ENCODE measurements around the gene DDX19B. TPM values are rescaled to one million over a fixed set of nuclear protein-coding genes. Genes with fewer than 3 reads are reported as not detected.
A peak's percentile ranks its signal among the peaks of the same experiment; 100 is the strongest.
"Not testable (repeated sequence)": the region's sequence is repeated elsewhere in the genome, so short reads cannot be mapped to it uniquely, and the experiment has no call there.

The DDX19B gene
- polyA plus RNA-seq (2011; rRNA removed): 50.6 and 59.4 TPM in 2 replicates
- polyA plus RNA-seq (2012; cell fraction: cytosol; rRNA removed): 33.9 and 35.1 TPM in 2 replicates
- 31.7 and 32.3 TPM in 2 replicates for polyA plus RNA-seq (2012; cell fraction: nucleus; rRNA removed)
- polyA plus RNA-seq (2017; fragmentation: RNase III; extraction: RNeasy Plus Mini Kit Qiagen cat#74134 plus additional on column Dnase treatment): 26.9 to 27.2 TPM (median 27.0 TPM) in 3 replicates
- 20.0 and 22.3 TPM in 2 replicates for polyA minus RNA-seq (2011; rRNA and poly(A)+ RNA removed)

DNA sequence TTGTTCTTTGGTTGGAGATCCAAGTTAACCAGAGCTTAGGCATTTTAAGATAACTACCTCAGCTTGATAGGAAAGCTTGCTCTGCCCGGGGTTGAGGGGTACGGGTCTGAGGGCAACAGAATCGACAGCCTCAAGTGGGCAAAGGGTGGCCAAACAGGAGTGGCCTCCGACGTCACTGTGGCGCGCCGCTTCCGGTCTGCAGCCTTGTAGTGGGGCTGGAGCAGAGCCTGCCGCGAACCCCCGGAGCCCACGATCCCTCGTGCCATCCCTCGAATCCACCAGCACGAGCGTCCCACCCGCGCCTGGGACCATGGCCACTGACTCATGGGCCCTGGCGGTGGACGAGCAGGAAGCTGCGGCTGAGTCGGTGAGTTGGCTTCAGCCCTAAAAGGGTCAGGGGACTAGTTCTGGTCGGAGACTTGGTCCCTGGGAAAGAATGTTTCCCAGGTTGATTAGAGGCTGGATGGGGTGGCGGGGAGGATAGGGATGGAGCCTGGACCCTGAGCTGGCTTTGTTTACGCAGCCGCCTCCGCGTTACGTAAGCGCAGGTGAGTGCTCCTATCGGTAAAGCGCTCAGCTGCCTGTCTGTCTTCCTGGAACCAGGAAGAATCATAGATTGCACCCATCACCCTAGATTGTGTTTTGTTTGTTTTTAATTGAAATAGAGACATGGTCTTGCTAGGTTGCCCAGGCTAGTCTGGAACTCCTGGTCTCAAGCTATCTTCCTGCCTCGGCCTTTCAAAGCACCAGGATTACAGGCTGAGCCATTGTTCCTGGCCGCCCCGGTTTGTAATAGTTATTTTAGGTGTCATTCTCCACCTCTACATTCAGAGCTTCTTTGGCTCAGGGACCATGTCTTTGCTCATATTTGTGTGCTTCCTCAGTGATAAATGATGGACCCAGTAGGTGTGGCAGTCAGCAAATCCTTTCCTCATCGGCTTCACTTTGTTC, at the start of gene DDX19B:
Gene DDX19B (plus strand): TSS at position 199 of the 951 bp plus-strand sequence. CDS start 112 bp downstream, at position 311.
- POLR2A ChIA-PET: interaction anchor here (0.5 to 2.4 kb wide), 4 partner anchors 11 to 53 kb away, joined by 3 to 36 read pairs (median 4); partner anchors contain the start of genes AARS1 and DDX19A

DNA sequence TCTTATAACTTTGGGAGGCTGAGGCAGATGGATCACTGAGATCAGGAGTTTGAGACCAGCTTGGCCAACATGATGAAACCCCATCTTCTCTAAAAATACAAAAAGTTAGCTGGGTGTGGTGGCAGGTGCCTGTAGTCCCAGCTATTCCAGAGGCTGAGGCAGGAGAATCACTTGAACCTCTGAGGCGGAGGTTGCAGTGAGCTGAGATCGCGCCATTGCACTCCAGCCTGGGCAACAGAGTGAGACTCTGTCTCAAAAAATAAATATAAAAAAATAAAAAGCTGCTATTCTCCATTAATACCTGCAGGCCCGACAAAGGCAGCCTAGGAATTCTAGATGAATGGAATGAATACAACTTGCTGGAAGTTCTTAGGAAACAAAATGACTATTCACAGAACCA, 49.3 kb upstream of the DDX19B start:
- WGBS (ENCODE audit: missing lambda C conversion rate): 71% methylated on average over 4 of the region's 4 CpGs
- H3K4me3 ChIP-seq: peak overlapping the region; percentile 69; the same call in 2 of the 3 replicates
- POLR2A ChIA-PET; DNase-seq (ENCODE audit: low read depth in 1 of 2, low spot score in 1 of 2); H3K27ac ChIP-seq; ATAC-seq; FAIRE-seq; H3K9me3 ChIP-seq: not testable (repeated sequence)
- CTCF ChIA-PET: interaction anchor here (0.6 kb wide), 1 partner anchor 483 kb away, joined by 3 read pairs; no protein-coding TSS in a partner anchor
- H3K4me2 ChIP-seq: peak overlapping the region; percentile 96
- H3K4me1 ChIP-seq: peaks cover 11% of the 10 kb centered on the region

More for the DNA sequence above, at the start of gene DDX19B:
- DNase-seq (ENCODE audit: low read depth in 1 of 2, low spot score in 1 of 2): peak; percentile 79
- WGBS (ENCODE audit: missing lambda C conversion rate): 3% methylated on average over 27 of the region's 37 CpGs
- H3K9me3 ChIP-seq: peaks cover 10% of the 10 kb centered on the region; the same call in 2 of the 3 replicates
- peaks cover 5% of the 10 kb centered on the region for H3K4me1 ChIP-seq
- TF ChIP-seq EHF (CRISPR knock-in tag; IDR thresholded peaks at IDR 0.05) (peak; percentile 44; the same call in 1 of the 2 replicates), MYC (IDR thresholded peaks at IDR 0.05; ENCODE audit: borderline replicate concordance, low read length) (no peak; the same call in 1 of the 2 replicates), POLR2A (IDR thresholded peaks at IDR 0.05; ENCODE audit: low read length) (peak; percentile 87), ELK1 (IDR thresholded peaks at IDR 0.05; ENCODE audit: low read depth, low read length) (peak; percentile 51; the same call in 1 of the 2 replicates), CEBPB (IDR thresholded peaks at IDR 0.05) (peak in 1 of 2 experiments; percentile 65; a peak in 2 of 4 replicates), TFCP2L1 (CRISPR knock-in tag; IDR thresholded peaks at IDR 0.05) (no peak), PHF8 (IDR thresholded peaks at IDR 0.05; ENCODE audit: borderline replicate concordance, low read depth) (peak; percentile 91), HOXB5 (CRISPR knock-in tag; IDR thresholded peaks at IDR 0.05) (0 out of 2 replicates have a peak, but pooled peaks have one; percentile 54), EP300 (IDR thresholded peaks at IDR 0.05) (no peak), JUN (IDR thresholded peaks at IDR 0.05) (peak in 1 of 2 experiments; percentile 65; a peak in 1 of 5 replicates), FOSL2 (IDR thresholded peaks at IDR 0.05) (no peak), FOSL2 (CRISPR knock-in tag; IDR thresholded peaks at IDR 0.05) (peak; percentile 46; the same call in 1 of the 2 replicates), KDM5A (IDR thresholded peaks at IDR 0.05) (0 out of 2 replicates have a peak, but pooled peaks have one; percentile 67)
- TF ChIP-seq, protein P1, sequence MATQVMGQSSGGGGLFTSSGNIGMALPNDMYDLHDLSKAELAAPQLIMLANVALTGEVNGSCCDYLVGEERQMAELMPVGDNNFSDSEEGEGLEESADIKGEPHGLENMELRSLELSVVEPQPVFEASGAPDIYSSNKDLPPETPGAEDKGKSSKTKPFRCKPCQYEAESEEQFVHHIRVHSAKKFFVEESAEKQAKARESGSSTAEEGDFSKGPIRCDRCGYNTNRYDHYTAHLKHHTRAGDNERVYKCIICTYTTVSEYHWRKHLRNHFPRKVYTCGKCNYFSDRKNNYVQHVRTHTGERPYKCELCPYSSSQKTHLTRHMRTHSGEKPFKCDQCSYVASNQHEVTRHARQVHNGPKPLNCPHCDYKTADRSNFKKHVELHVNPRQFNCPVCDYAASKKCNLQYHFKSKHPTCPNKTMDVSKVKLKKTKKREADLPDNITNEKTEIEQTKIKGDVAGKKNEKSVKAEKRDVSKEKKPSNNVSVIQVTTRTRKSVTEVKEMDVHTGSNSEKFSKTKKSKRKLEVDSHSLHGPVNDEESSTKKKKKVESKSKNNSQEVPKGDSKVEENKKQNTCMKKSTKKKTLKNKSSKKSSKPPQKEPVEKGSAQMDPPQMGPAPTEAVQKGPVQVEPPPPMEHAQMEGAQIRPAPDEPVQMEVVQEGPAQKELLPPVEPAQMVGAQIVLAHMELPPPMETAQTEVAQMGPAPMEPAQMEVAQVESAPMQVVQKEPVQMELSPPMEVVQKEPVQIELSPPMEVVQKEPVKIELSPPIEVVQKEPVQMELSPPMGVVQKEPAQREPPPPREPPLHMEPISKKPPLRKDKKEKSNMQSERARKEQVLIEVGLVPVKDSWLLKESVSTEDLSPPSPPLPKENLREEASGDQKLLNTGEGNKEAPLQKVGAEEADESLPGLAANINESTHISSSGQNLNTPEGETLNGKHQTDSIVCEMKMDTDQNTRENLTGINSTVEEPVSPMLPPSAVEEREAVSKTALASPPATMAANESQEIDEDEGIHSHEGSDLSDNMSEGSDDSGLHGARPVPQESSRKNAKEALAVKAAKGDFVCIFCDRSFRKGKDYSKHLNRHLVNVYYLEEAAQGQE (IDR thresholded peaks at IDR 0.05): no peak
- TF ChIP-seq, protein P2, sequence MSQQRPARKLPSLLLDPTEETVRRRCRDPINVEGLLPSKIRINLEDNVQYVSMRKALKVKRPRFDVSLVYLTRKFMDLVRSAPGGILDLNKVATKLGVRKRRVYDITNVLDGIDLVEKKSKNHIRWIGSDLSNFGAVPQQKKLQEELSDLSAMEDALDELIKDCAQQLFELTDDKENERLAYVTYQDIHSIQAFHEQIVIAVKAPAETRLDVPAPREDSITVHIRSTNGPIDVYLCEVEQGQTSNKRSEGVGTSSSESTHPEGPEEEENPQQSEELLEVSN (IDR thresholded peaks at IDR 0.05; ENCODE audit: borderline replicate concordance, low read depth): peak; percentile 50; the same call in 1 of the 2 replicates
- TF ChIP-seq, protein P3, sequence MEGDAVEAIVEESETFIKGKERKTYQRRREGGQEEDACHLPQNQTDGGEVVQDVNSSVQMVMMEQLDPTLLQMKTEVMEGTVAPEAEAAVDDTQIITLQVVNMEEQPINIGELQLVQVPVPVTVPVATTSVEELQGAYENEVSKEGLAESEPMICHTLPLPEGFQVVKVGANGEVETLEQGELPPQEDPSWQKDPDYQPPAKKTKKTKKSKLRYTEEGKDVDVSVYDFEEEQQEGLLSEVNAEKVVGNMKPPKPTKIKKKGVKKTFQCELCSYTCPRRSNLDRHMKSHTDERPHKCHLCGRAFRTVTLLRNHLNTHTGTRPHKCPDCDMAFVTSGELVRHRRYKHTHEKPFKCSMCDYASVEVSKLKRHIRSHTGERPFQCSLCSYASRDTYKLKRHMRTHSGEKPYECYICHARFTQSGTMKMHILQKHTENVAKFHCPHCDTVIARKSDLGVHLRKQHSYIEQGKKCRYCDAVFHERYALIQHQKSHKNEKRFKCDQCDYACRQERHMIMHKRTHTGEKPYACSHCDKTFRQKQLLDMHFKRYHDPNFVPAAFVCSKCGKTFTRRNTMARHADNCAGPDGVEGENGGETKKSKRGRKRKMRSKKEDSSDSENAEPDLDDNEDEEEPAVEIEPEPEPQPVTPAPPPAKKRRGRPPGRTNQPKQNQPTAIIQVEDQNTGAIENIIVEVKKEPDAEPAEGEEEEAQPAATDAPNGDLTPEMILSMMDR (IDR thresholded peaks at IDR 0.05): no peak
- TF ChIP-seq, protein P4, sequence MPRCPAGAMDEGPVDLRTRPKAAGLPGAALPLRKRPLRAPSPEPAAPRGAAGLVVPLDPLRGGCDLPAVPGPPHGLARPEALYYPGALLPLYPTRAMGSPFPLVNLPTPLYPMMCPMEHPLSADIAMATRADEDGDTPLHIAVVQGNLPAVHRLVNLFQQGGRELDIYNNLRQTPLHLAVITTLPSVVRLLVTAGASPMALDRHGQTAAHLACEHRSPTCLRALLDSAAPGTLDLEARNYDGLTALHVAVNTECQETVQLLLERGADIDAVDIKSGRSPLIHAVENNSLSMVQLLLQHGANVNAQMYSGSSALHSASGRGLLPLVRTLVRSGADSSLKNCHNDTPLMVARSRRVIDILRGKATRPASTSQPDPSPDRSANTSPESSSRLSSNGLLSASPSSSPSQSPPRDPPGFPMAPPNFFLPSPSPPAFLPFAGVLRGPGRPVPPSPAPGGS (IDR thresholded peaks at IDR 0.05): peak; percentile 60; the same call in 1 of the 3 replicates
- TF ChIP-seq, protein P5, sequence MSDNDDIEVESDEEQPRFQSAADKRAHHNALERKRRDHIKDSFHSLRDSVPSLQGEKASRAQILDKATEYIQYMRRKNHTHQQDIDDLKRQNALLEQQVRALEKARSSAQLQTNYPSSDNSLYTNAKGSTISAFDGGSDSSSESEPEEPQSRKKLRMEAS (IDR thresholded peaks at IDR 0.05): peak; percentile 73
- CTCF ChIA-PET: interaction anchor here (0.9 to 1.4 kb wide), 2 partner anchors 9 to 48 kb away, joined by 4 to 5 read pairs; partner anchors contain the start of gene EXOSC6
- ATAC-seq: peak; percentile 96
- FAIRE-seq: no peak
- H3K4me3 ChIP-seq: peak within 1 kb of the TSS; percentile 94
- peak within 1 kb of the TSS; percentile 90 to 94 for H3K27ac ChIP-seq
- peak within 1 kb of the TSS; percentile 92 for H3K4me2 ChIP-seq

Measured in A549 (cell line).